PC-9 (cell line): ENCODE results near the gene NFIX.

Source experiments
- EZH2 ChIP-seq: fragments of 200-600 bp; sonication (generic); IDR thresholded peaks from 2 replicates; pipeline ENCODE4 v1.8.0; 2017; ENCODE audit warnings: antibody characterized with exemption, low read depth
- TF ChIP-seq, protein P1 (sequence below): fragments of 200-600 bp; sonication (generic); conservative IDR thresholded peaks from 2 replicates; pipeline ENCODE4 v1.6.1; 2017; ENCODE audit warnings: mixed run types, antibody characterized with exemption, mild to moderate bottlenecking, moderate library complexity

DNA sequence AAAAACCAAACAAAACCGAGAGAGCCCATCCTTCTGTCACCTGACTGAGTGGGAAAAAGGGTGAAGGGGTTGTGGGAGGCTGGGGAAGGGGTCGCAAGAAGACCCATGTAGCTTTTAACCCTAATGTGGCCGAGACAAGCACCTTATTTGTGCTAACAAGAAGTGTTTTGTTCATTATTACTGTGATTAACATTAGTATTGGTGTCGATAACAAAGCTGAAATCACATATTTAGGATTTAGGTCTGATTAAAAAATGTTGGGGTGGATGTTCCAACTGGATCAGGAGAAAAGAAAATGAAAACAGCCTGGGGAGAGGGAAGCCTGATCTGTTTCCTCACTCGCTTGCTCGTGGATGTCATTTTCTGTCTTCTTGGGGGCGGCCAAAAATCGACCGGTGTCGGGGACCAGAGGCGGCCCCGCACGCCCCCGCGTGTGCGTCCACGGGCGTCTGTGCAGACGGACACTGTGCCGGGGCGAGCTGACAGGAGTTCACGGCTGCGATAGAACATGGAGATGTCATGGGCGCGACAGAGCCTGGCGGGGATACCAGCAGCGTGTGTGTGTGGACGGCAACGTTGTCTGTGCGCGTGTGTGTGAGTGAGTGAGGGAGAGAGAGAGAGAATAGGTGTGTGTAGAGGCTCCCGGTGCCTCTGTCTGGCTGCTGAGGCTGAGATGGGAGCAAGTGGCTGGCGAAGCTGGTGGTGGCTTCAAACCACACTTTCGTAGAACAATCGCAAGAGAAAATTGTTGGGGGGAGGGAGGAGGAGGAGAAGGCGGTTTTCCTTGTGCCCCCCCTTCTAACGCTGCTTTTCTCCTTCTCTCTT lies 29.1 kb downstream of the NFIX start:
- TF ChIP-seq, protein P1, sequence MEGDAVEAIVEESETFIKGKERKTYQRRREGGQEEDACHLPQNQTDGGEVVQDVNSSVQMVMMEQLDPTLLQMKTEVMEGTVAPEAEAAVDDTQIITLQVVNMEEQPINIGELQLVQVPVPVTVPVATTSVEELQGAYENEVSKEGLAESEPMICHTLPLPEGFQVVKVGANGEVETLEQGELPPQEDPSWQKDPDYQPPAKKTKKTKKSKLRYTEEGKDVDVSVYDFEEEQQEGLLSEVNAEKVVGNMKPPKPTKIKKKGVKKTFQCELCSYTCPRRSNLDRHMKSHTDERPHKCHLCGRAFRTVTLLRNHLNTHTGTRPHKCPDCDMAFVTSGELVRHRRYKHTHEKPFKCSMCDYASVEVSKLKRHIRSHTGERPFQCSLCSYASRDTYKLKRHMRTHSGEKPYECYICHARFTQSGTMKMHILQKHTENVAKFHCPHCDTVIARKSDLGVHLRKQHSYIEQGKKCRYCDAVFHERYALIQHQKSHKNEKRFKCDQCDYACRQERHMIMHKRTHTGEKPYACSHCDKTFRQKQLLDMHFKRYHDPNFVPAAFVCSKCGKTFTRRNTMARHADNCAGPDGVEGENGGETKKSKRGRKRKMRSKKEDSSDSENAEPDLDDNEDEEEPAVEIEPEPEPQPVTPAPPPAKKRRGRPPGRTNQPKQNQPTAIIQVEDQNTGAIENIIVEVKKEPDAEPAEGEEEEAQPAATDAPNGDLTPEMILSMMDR, result no peak
- no peak for TF ChIP-seq EZH2
